Uterus (tissue), 4 donors: ENCODE data around the gene RGPD4. TPM values are rescaled to one million over a fixed set of nuclear protein-coding genes. Genes with fewer than 3 reads are reported as not detected.

ENCODE experiments used
- small RNA-seq: library from RNA; depleted of rRNA; stranded (forward); fragments of <200 nt; gene quantifications from one replicate; pipeline ENCODE3, GENCODE V24; 2016
- total RNA-seq, 4 donors: library from RNA; depleted of rRNA in 3 of 4; stranded (reverse); fragments of >200 nt in 3 of 4; gene quantifications; one replicate each; pipeline versions ENCODE4 v1.1.0 to v1.2.4, GENCODE V29; 2014 to 2023
- donor health status: DM: yes; HTN: yes; CAD: no.

Gene RGPD4
- total RNA-seq, 4 donors from 2014 or later, result 0.34 TPM; not detected in 3

Small RNAs within 50 kb of the gene (small RNA-seq; reads per million reads assigned to genes)
- gene AC009963.1, result not detected
- gene AC009963.2, result not detected

Other genes with a start within 250 kb of the RGPD4 start
- gene SLC5A7, start 159.6 kb downstream of the RGPD4 start, total RNA-seq, result under 1 TPM in 2 of 4 donors, not detected in 2; 0.21 to 0.28 TPM